Kidney epithelial cell (primary cell): ENCODE results near the gene TBCA. TPM values are rescaled to one million over a fixed set of nuclear protein-coding genes. Genes with fewer than 3 reads are reported as not detected.

Experiments used
- DNase-seq: peaks from one replicate; pipeline ENCODE4 v3.0.0-alpha.2; 2010; ENCODE audit warnings: low read depth
- H3K27me3 ChIP-seq: 2 replicates; pipeline ENCODE4 v1.6.0; 2011; ENCODE audit warnings: low read length; ENCODE audit not compliant: control insufficient read depth, insufficient read depth
- H3K36me3 ChIP-seq: 2 replicates; pipeline ENCODE4 v1.5.1; 2011; ENCODE audit warnings: low read length; ENCODE audit not compliant: control insufficient read depth, insufficient read depth
- H3K4me3 ChIP-seq: 2 replicates; pipeline ENCODE4 v1.5.1; 2011; ENCODE audit warnings: low read depth, mild to moderate bottlenecking, control low read depth, low read length
- total RNA-seq: library from RNA; depleted of rRNA; stranded (reverse); fragments of >200 nt; gene quantifications from 2 replicates; pipeline ENCODE4 v1.2.3, GENCODE V29; 2015
- TF ChIP-seq, protein P1 (sequence below): IDR thresholded peaks from 2 replicates; pipeline ENCODE4 v1.5.1; 2011; ENCODE audit warnings: mild to moderate bottlenecking, moderate library complexity, low read length, control low read depth, inconsistent platforms; ENCODE audit not compliant: insufficient read depth, poor library complexity, severe bottlenecking

The TBCA gene
- total RNA-seq, 1 donor from 2014 or later = 233 TPM

DNA sequence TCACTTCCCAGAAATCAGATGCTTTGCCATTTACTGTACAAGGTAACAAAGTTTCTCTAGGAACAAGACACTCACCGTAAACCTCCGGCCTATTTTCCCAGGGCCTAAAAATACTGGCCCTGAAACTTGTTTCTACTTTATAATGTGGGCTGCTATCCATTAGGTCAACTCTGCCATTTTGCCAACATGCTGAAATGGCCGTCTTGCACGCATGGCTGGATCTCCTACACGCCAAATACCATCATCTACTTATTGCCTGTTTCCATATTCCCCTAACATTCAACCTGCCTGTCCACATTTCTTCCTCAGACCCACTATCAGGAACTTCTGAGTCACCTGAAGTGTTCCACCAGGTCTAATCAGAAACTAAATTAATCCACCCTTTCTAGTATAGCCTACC, 4.7 kb downstream of the TBCA start:
- no peak overlapping the region for H3K4me3 ChIP-seq
- no peaks in the 10 kb centered on the region for H3K27me3 ChIP-seq
- H3K36me3 ChIP-seq = no peaks in the 10 kb centered on the region
- no peak for DNase-seq
- TF ChIP-seq, protein P1, sequence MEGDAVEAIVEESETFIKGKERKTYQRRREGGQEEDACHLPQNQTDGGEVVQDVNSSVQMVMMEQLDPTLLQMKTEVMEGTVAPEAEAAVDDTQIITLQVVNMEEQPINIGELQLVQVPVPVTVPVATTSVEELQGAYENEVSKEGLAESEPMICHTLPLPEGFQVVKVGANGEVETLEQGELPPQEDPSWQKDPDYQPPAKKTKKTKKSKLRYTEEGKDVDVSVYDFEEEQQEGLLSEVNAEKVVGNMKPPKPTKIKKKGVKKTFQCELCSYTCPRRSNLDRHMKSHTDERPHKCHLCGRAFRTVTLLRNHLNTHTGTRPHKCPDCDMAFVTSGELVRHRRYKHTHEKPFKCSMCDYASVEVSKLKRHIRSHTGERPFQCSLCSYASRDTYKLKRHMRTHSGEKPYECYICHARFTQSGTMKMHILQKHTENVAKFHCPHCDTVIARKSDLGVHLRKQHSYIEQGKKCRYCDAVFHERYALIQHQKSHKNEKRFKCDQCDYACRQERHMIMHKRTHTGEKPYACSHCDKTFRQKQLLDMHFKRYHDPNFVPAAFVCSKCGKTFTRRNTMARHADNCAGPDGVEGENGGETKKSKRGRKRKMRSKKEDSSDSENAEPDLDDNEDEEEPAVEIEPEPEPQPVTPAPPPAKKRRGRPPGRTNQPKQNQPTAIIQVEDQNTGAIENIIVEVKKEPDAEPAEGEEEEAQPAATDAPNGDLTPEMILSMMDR = no peak

DNA sequence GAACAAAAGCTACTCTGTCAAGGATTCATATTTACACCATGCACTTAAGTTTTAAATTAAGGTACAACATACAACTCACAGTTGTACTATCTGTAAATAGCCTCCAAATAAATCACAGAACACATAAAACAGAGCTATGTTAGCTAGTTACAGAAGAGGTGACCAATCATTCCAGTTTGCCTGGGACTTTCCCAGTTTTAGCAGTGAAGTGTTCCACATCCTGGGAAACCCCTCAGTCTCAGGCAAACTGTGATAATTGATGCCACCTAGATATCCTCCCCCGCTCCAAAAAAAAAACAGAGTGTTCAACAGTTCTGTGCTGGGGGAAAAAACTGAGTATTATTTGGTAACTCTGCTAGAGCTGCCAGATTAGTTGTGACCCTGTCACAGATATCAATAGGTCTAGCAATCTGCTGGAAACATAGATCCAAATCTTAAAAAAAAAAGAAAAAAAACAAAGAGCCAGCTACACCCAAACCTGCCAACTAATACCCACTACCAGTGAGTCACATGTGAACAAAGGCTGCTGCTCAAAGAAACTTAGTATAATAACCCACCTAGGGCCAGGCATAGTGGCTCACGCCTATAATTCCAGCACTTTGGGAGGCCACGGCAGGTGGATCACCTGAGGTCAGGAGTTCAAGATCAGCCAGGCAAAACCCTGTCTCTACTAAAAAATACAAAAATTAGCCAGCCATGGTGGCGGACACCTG, 5.7 kb downstream of the TBCA start:
- DNase-seq = no peak
- TF ChIP-seq, protein P1 = no peak
- no peaks in the 10 kb centered on the region for H3K27me3 ChIP-seq
- no peaks in the 10 kb centered on the region for H3K36me3 ChIP-seq
- no peak overlapping the region for H3K4me3 ChIP-seq

DNA sequence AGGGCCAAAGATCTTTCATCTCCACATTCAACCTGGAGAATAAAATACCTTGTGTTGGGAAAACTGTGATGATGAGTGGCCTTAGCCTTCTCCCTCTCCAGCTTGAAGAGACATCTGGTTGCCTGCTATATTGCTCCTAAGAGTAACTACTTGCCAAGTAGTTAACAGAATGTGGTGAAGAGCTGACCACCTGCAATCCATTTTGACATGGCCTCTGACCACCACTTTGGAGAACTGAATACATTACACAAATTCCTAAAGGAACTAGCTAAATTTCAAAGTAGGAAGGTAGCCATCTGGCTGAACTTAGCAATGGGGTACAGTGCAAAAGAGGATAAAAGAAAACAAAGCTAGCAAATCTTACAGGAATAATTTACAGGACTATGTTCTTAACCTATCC, 7.2 kb downstream of the TBCA start:
- no peaks in the 10 kb centered on the region for H3K36me3 ChIP-seq
- TF ChIP-seq, protein P1 = no peak
- H3K4me3 ChIP-seq = no peak overlapping the region
- no peak for DNase-seq
- no peaks in the 10 kb centered on the region for H3K27me3 ChIP-seq

DNA sequence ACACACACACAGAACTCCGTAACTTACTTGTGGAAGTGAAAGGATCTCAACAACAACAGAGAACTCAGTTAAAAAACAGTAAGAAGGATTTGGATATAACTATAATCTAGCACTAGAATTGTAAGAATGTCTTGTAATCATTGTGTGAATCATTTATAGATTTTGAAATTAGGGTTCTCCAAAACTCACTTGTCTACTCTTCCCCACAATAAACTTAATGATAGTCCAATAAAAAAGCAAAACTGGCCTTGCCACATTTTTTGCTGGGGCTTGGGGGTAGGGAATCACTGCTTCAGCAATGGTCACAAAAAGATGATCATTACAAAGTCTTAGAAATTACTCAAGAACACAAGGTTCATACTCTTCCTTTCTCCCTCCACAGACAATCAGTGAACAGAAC, 8.8 kb downstream of the TBCA start:
- DNase-seq = no peak
- H3K36me3 ChIP-seq = no peaks in the 10 kb centered on the region
- TF ChIP-seq, protein P1 = no peak
- H3K27me3 ChIP-seq = no peaks in the 10 kb centered on the region
- H3K4me3 ChIP-seq = no peak overlapping the region

DNA sequence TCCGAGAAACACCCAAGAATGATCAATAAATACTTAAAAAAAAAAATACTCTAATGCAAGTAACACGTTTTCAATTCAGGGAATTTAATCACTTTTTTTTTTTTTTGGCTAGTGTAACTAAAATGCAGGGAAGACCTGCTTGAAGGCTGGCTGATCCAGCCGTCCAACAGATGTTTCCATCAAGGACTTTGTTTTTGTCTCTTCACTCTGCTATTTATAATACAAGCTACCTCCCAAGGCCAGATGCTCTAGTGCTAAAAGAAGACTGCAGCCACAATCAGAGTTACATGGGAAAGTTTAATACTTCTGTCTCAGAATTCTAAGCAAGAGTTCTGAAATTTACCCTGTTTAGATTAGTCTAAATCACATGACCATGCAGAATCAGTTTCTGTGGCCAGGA, 14.5 kb downstream of the TBCA start:
- H3K36me3 ChIP-seq = no peaks in the 10 kb centered on the region
- H3K27me3 ChIP-seq = no peaks in the 10 kb centered on the region
- no peak for DNase-seq
- no peak overlapping the region for H3K4me3 ChIP-seq
- TF ChIP-seq, protein P1 = no peak

DNA sequence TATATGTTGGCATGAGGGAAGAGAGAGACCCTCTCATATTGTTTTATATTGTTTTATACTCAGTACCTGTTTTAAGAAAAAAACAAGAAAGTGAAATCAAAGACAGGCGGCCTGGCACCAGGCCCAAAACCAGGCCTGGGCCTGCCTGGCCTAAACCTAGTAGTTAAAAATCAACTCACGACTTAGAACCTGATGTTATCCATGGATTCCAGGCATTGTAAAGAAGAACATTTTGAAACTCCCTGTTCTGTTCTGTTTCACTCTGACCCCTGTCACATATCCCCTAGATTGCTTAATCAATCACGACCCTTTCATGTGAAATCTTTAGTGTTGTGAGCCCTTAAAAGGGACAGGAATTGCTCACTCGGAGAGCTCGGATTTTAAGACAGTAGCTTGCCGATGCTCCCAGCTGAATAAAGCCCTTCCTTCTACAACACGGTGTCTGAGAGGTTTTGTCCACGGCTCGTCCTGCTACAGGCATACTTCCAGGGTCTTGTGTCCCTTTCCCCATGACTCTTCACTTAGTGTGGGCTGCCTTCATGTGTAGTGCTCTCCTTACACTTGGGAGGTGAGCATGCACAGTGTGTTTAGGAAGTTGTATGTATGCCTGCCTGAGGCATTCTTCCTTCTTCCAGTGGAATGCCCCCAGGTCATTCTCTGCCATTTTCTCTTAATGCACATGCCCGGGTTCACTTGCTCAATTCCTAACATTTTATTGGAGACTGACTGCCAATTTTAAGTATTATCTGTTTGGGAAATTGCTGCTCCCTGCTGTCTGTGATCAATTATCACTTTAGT, 17.8 kb downstream of the TBCA start:
- no peak for DNase-seq
- Histone ChIP-seq H3K36me3 (no peaks in the 10 kb centered on the region), H3K4me3 (no peak overlapping the region), H3K27me3 (no peaks in the 10 kb centered on the region)
- TF ChIP-seq, protein P1 = no peak
